ENCODE results near the gene LAMA5. TPM values are rescaled to one million over a fixed set of nuclear protein-coding genes. Genes with fewer than 3 reads are reported as not detected.

The LAMA5 gene
- total RNA-seq, 2 donors from 2014 or later: 170 to 272 TPM

- H3K9me3 ChIP-seq: no peaks in the 10 kb centered on the region
- WGBS: 87% methylated on average over 23 of the region's 27 CpGs
Observed at GRCh38 chr20:62395311-62396242, 28.5 kb upstream of the LAMA5 start.

GRCh38 chr20:62394248-62395245 lies 27.4 kb upstream of the LAMA5 start:
- TF ChIP-seq POLR2AphosphoS5 (IDR thresholded peaks at IDR 0.05): no peak
- TF ChIP-seq POLR2A (IDR thresholded peaks at IDR 0.05): no peak
- TF ChIP-seq CTCF (IDR thresholded peaks at IDR 0.05): no peak
- intact Hi-C loops (cut with DNase I): no loop called here
- no peaks in the 10 kb centered on the region for H3K4me1 ChIP-seq (replicated peaks)
- no peaks in the 10 kb centered on the region for H3K9me3 ChIP-seq
- no peak overlapping the region for H3K4me3 ChIP-seq
- DNase-seq (ENCODE audit: low spot score): no peak
- H3K27ac ChIP-seq: no peak overlapping the region
- 96% methylated on average over 36 of the region's 44 CpGs for WGBS
- no peaks in the 10 kb centered on the region for H3K27me3 ChIP-seq (replicated peaks; ENCODE audit: insufficient read depth)
- H3K36me3 ChIP-seq: no peaks in the 10 kb centered on the region

More at GRCh38 chr20:62395311-62396242, 28.5 kb upstream of the LAMA5 start:
- Histone ChIP-seq H3K4me3 (no peak overlapping the region), H3K27ac (no peak overlapping the region), H3K4me1 (replicated peaks) (no peaks in the 10 kb centered on the region), H3K27me3 (replicated peaks; ENCODE audit: insufficient read depth) (no peaks in the 10 kb centered on the region), H3K36me3 (no peaks in the 10 kb centered on the region)
- DNase-seq (ENCODE audit: low spot score): no peak
- TF ChIP-seq POLR2A (IDR thresholded peaks at IDR 0.05) (no peak), CTCF (IDR thresholded peaks at IDR 0.05) (no peak)
- intact Hi-C loops (cut with DNase I): no loop called here

- WGBS: 88% methylated on average over 24 of the region's 24 CpGs
- no peak for DNase-seq (ENCODE audit: low spot score)
- Histone ChIP-seq H3K36me3 (no peaks in the 10 kb centered on the region), H3K9me3 (no peaks in the 10 kb centered on the region), H3K27me3 (replicated peaks; ENCODE audit: insufficient read depth) (no peaks in the 10 kb centered on the region), H3K4me1 (replicated peaks) (no peaks in the 10 kb centered on the region), H3K27ac (no peak overlapping the region), H3K4me3 (no peak overlapping the region)
- intact Hi-C loops (cut with DNase I): no loop called here
- no peak for TF ChIP-seq POLR2A (IDR thresholded peaks at IDR 0.05)
- no peak for TF ChIP-seq CTCF (IDR thresholded peaks at IDR 0.05)
- no peak for TF ChIP-seq POLR2AphosphoS5 (IDR thresholded peaks at IDR 0.05)
Observed at GRCh38 chr20:62393830-62394229, 26.7 kb upstream of the LAMA5 start.

GRCh38 chr20:62393335-62393665 lies 26.2 kb upstream of the LAMA5 start:
- Histone ChIP-seq H3K9me3 (no peaks in the 10 kb centered on the region), H3K36me3 (no peaks in the 10 kb centered on the region), H3K4me3 (no peak overlapping the region), H3K4me1 (replicated peaks) (no peaks in the 10 kb centered on the region), H3K27me3 (replicated peaks; ENCODE audit: insufficient read depth) (no peaks in the 10 kb centered on the region), H3K27ac (no peak overlapping the region)
- 84% methylated on average over 12 of the region's 12 CpGs for WGBS
- intact Hi-C loops (cut with DNase I): no loop called here
- TF ChIP-seq CTCF (IDR thresholded peaks at IDR 0.05): no peak
- TF ChIP-seq POLR2AphosphoS5 (IDR thresholded peaks at IDR 0.05): no peak
- TF ChIP-seq POLR2A (IDR thresholded peaks at IDR 0.05): no peak
- DNase-seq (ENCODE audit: low spot score): no peak

All from prostate gland (tissue), 2 donors.